T-helper 17 cell (primary cell): ENCODE data around the gene EHMT2. TPM values are rescaled to one million over a fixed set of nuclear protein-coding genes. Genes with fewer than 3 reads are reported as not detected.

Experiments
- ATAC-seq: fragments of 150-1000 bp; cut with Tn5 transposase; 2 replicates; pipeline ENCODE4 v1.10.0; 2021; ENCODE audit warnings: mild to moderate bottlenecking, moderate library complexity
- DNase-seq, 3 donors: peaks; one replicate each; pipeline versions ENCODE4 v3.0.0 to v3.0.0-alpha.2; 2020 to 2021
- H3K9me3 ChIP-seq: one replicate; pipeline ENCODE4 v1.7.0; 2013; ENCODE audit warnings: low read length, mild to moderate bottlenecking; ENCODE audit not compliant: control insufficient read depth, poor library complexity, severe bottlenecking
- H3K27ac Mint-ChIP-seq: one replicate; pipeline ENCODE4 v1.8.0; 2022; ENCODE audit warnings: mild to moderate bottlenecking, moderate library complexity, mixed read lengths
- H3K27me3 Mint-ChIP-seq: one replicate; pipeline ENCODE4 v1.8.0; 2022; ENCODE audit warnings: mixed read lengths
- H3K36me3 Mint-ChIP-seq: one replicate; pipeline ENCODE4 v1.8.0; 2022; ENCODE audit warnings: low read depth, mixed read lengths
- H3K4me1 Mint-ChIP-seq: one replicate; pipeline ENCODE4 v1.8.0; 2022; ENCODE audit warnings: mild to moderate bottlenecking, mixed read lengths
- H3K4me3 Mint-ChIP-seq: one replicate; pipeline ENCODE4 v1.8.0; 2022; ENCODE audit warnings: mild to moderate bottlenecking, moderate library complexity, mixed read lengths
- total RNA-seq, 4 donors: library from RNA in 2 of 4; stranded (reverse) in 2 of 4; gene quantifications; one replicate each; pipeline ENCODE4 v1.2.3 and lab custom pipeline; 2022 to 2026

The EHMT2 gene
- total RNA-seq, 2 donors from 2014 or later: 40.4 to 46.2 TPM

GRCh38 chr6:31896493-31896855, 1.0 kb downstream of the EHMT2 start:
- Mint-ChIP-seq H3K27ac (peak overlapping the region; percentile 91), H3K4me3 (peak overlapping the region; percentile 84), H3K36me3 (peaks cover 5% of the 10 kb centered on the region), H3K4me1 (peaks cover 24% of the 10 kb centered on the region), H3K27me3 (no peaks in the 10 kb centered on the region)
- DNase-seq: no peak
- no peaks in the 10 kb centered on the region for H3K9me3 ChIP-seq
- ATAC-seq: no peak

DNA sequence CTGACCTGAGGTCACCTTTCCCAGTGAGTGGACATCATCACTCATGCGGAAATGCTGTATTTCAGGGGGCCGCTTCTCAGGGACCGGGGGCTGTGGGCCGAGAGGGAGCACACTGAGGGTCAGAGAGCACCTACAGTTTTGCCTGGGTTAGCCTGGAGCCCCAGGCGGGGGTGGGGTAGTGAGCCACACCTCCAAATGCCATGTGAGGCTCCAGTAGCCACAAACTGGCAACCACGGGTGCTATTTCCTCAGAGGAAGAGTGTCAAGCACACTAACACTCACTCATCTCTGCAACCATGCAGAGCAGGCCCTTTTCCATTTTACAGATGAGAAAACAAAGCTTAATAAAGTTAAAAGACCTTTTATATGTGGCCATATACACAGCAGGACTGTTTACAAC, 4.7 kb downstream of the EHMT2 start:
- H3K27me3 Mint-ChIP-seq: no peaks in the 10 kb centered on the region
- peaks cover 7% of the 10 kb centered on the region for H3K36me3 Mint-ChIP-seq
- no peak for DNase-seq
- H3K4me3 Mint-ChIP-seq: no peak overlapping the region
- H3K4me1 Mint-ChIP-seq: peaks cover 10% of the 10 kb centered on the region
- H3K9me3 ChIP-seq: no peaks in the 10 kb centered on the region
- no peak for ATAC-seq
- H3K27ac Mint-ChIP-seq: no peak overlapping the region

- peaks cover 5% of the 10 kb centered on the region for H3K4me1 Mint-ChIP-seq
- DNase-seq: no peak
- no peak for ATAC-seq
- no peak overlapping the region for H3K4me3 Mint-ChIP-seq
- H3K27me3 Mint-ChIP-seq: no peaks in the 10 kb centered on the region
- H3K27ac Mint-ChIP-seq: peak overlapping the region; percentile 37
- H3K9me3 ChIP-seq: no peaks in the 10 kb centered on the region
- peaks cover 9% of the 10 kb centered on the region for H3K36me3 Mint-ChIP-seq
Observed at GRCh38 chr6:31889331-31889972, 8.0 kb downstream of the EHMT2 start.

DNA sequence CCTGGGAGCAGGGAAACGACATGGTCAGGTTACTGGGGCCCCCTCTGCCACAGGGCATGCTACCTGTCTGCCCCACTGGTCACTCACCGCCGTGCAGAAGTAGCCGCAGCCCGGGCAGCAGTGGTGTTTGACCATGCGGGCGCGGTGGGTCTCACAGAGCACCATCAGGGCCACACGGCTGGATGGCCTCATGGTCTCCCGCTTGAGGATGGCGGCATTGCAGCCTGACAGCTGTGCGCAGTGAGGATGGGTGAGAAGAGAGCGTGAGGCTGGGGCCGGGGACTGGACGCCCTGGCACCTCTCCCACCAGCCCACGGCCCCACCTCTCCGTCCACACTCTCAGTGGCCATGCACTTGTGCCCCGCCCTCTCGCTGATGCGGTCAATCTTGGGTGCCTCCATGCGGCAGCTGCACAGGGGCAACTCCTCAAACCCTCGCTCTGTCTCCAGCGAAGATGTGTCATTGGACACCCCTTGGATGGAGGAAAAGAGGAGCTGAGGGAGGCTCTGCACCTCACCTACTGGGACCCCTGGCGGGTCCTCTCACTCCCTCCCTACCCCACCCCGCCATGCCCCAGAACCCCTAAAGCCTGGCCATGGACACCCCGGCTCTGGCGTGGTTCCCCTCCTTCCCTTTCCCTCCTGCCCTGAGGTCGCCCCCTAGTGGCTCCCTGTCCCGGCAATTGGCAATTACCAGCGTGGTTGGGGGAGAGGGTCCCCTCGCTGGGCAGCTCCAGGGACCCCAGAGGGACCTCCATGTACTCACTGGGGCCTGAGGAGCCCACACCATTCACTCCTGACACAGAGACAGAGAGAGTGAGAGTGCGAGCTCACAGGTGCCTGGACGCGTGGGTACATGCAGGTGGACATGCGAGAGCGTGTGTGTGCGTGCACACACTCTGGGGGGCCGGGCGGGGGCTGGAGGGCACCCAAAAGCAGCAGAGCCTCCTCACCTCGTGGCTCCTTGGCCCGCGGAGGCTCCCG, 8.9 kb downstream of the EHMT2 start:
- peaks cover 9% of the 10 kb centered on the region for H3K36me3 Mint-ChIP-seq
- H3K27ac Mint-ChIP-seq: peak overlapping the region; percentile 37
- no peaks in the 10 kb centered on the region for H3K9me3 ChIP-seq
- ATAC-seq: peak; percentile 48
- H3K4me3 Mint-ChIP-seq: no peak overlapping the region
- peak in 2 of 3 donors; percentile 42 to 55 for DNase-seq
- peaks cover 5% of the 10 kb centered on the region for H3K4me1 Mint-ChIP-seq
- no peaks in the 10 kb centered on the region for H3K27me3 Mint-ChIP-seq

GRCh38 chr6:31887173-31888007, 10.1 kb downstream of the EHMT2 start:
- peaks cover 5% of the 10 kb centered on the region for H3K4me1 Mint-ChIP-seq
- H3K27ac Mint-ChIP-seq: no peak overlapping the region
- H3K9me3 ChIP-seq: no peaks in the 10 kb centered on the region
- H3K27me3 Mint-ChIP-seq: no peaks in the 10 kb centered on the region
- peaks cover 12% of the 10 kb centered on the region for H3K36me3 Mint-ChIP-seq
- DNase-seq (no peak), ATAC-seq (no peak)
- H3K4me3 Mint-ChIP-seq: no peak overlapping the region

GRCh38 chr6:31886541-31886991, 10.9 kb downstream of the EHMT2 start:
- H3K9me3 ChIP-seq: no peaks in the 10 kb centered on the region
- Mint-ChIP-seq H3K36me3 (peaks cover 11% of the 10 kb centered on the region), H3K27ac (peak overlapping the region; percentile 77), H3K27me3 (no peaks in the 10 kb centered on the region), H3K4me3 (no peak overlapping the region), H3K4me1 (peaks cover 2% of the 10 kb centered on the region)
- ATAC-seq: no peak
- no peak for DNase-seq

DNA sequence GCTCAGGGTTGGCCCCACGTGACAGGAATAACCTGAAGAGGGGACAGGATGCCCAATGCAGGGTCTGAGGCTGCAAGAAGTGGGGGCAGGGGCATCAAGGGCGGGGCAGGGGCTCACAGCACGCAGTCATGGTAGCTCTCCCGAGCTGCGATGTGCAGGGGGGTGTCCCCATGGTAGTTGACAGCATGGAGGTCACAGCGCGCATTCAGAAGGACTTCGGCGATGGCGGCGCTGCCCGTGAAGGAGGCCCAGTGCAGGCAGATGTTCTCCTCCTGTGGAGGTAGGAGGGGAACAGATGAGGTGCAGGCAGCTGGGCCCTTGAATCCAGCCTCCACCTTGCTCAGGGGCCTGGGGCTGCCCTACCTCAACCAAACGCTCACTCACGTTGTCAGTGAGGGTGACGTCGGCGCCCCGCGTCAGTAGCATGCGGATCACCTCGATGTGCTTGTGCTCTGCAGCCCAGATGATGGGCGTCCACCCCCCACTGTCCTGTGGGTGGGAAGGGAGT, 12.9 kb downstream of the EHMT2 start:
- no peaks in the 10 kb centered on the region for H3K9me3 ChIP-seq
- Mint-ChIP-seq H3K4me1 (peaks cover 7% of the 10 kb centered on the region), H3K36me3 (peaks cover 17% of the 10 kb centered on the region), H3K4me3 (no peak overlapping the region), H3K27ac (no peak overlapping the region), H3K27me3 (no peaks in the 10 kb centered on the region)
- DNase-seq: no peak
- no peak for ATAC-seq

GRCh38 chr6:31883676-31884075, 13.8 kb downstream of the EHMT2 start:
- ATAC-seq (no peak), DNase-seq (no peak)
- H3K9me3 ChIP-seq: no peaks in the 10 kb centered on the region
- Mint-ChIP-seq H3K27ac (no peak overlapping the region), H3K27me3 (no peaks in the 10 kb centered on the region), H3K4me1 (peaks cover 7% of the 10 kb centered on the region), H3K4me3 (no peak overlapping the region), H3K36me3 (peaks cover 14% of the 10 kb centered on the region)

DNA sequence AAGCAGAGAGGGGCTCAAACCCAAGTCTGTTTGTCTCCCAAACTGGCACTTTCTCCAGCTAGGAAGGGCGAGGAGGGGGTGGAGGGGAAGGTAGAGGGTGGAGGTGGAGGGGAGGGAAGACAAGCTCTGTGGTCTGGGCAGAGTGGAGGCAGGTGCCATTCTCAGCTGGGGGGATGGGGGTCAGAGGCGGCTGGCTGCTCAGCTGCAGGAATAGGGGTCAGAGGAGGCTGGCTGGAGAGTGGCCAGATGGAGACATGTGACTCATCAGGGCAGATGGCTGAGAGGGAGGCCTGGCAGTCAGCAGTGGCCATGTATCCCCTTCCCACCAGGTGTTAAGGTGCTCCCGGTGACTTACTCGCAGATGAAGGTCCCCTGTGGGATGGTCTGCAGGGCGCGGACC, 15.2 kb downstream of the EHMT2 start:
- Mint-ChIP-seq H3K36me3 (peaks cover 14% of the 10 kb centered on the region), H3K4me3 (no peak overlapping the region), H3K27me3 (no peaks in the 10 kb centered on the region), H3K4me1 (peaks cover 7% of the 10 kb centered on the region), H3K27ac (no peak overlapping the region)
- no peaks in the 10 kb centered on the region for H3K9me3 ChIP-seq
- DNase-seq (no peak), ATAC-seq (no peak)

GRCh38 chr6:31881136-31881859, 16.2 kb downstream of the EHMT2 start:
- H3K36me3 Mint-ChIP-seq: peaks cover 14% of the 10 kb centered on the region
- H3K9me3 ChIP-seq: no peaks in the 10 kb centered on the region
- no peak overlapping the region for H3K4me3 Mint-ChIP-seq
- H3K27ac Mint-ChIP-seq: no peak overlapping the region
- H3K4me1 Mint-ChIP-seq: peaks cover 7% of the 10 kb centered on the region
- no peaks in the 10 kb centered on the region for H3K27me3 Mint-ChIP-seq
- ATAC-seq (no peak), DNase-seq (no peak)

GRCh38 chr6:31880616-31881015, 16.9 kb downstream of the EHMT2 start:
- peak overlapping the region; percentile 19 for H3K4me3 Mint-ChIP-seq
- H3K27ac Mint-ChIP-seq: no peak overlapping the region
- DNase-seq (no peak), ATAC-seq (no peak)
- no peaks in the 10 kb centered on the region for H3K9me3 ChIP-seq
- peaks cover 7% of the 10 kb centered on the region for H3K4me1 Mint-ChIP-seq
- H3K27me3 Mint-ChIP-seq: no peaks in the 10 kb centered on the region
- H3K36me3 Mint-ChIP-seq: peaks cover 11% of the 10 kb centered on the region

GRCh38 chr6:31879901-31880300, 17.6 kb downstream of the EHMT2 start:
- Mint-ChIP-seq H3K4me3 (no peak overlapping the region), H3K27ac (no peak overlapping the region), H3K4me1 (peaks cover 7% of the 10 kb centered on the region), H3K36me3 (peaks cover 11% of the 10 kb centered on the region), H3K27me3 (no peaks in the 10 kb centered on the region)
- no peak for ATAC-seq
- H3K9me3 ChIP-seq: no peaks in the 10 kb centered on the region
- no peak for DNase-seq
